IMR-90 (cell line): Measurements from ENCODE around the gene SLC25A34. TPM values are rescaled to one million over a fixed set of nuclear protein-coding genes. Genes with fewer than 3 reads are reported as not detected.
A peak's percentile ranks its signal among the peaks of the same experiment; 100 is the strongest.

Source experiments
- ATAC-seq: fragments of 200-7000 bp; cut with Tn5 transposase; 2 replicates; pipeline ENCODE4 v1.9.1; 2020; ENCODE audit warnings: low read depth, mild to moderate bottlenecking, moderate library complexity
- BruUV-seq: library from RNA; stranded (reverse); fragments of 400-500 nt; replicated peaks from 2 replicates; lab custom pipeline; 2021; lab: Mats Ljungman, UMichigan
- CTCF ChIA-PET: fragments of 300-600 bp; formaldehyde crosslinking; extraction: SDS; loops from one replicate; lab custom pipeline; 2021; ENCODE audit warnings: antibody characterized with exemption; lab: Yijun Ruan, JAX
- POLR2A ChIA-PET: fragments of 300-600 bp; sonication (Branson Sonifier 250); formaldehyde crosslinking; loops from one replicate; lab custom pipeline; 2022; ENCODE audit warnings: antibody characterized with exemption; ENCODE audit not compliant: unreplicated experiment; lab: Charles Lee
- DNase-seq: peaks from one replicate; pipeline ENCODE4 v3.0.0; 2013
- H2AFZ ChIP-seq: replicated peaks from 2 replicates; pipeline ENCODE3; 2013; ENCODE audit warnings: low read length, mild to moderate bottlenecking; ENCODE audit not compliant: poor library complexity
- H2AK5ac ChIP-seq: 2 replicates; pipeline ENCODE4 v1.6.1; 2013; ENCODE audit warnings: low read depth, low read length, inconsistent platforms
- H2AK9ac ChIP-seq: replicated peaks from 2 replicates; pipeline ENCODE3; 2013; ENCODE audit warnings: mild to moderate bottlenecking, low read depth, low read length, moderate library complexity; ENCODE audit not compliant: poor library complexity
- H2BK120ac ChIP-seq: 2 replicates; pipeline ENCODE4 v1.6.1; 2013; ENCODE audit warnings: low read depth, low read length, inconsistent platforms
- H2BK15ac ChIP-seq: 3 replicates; pipeline ENCODE4 v1.6.1; 2013; ENCODE audit warnings: low read depth, low read length, inconsistent platforms
- H2BK20ac ChIP-seq: 2 replicates; pipeline ENCODE4 v1.6.1; 2013; ENCODE audit warnings: low read depth, mild to moderate bottlenecking, inconsistent platforms, low read length, moderate library complexity
- H2BK5ac ChIP-seq: 2 replicates; pipeline ENCODE4 v1.6.1; 2013; ENCODE audit warnings: mild to moderate bottlenecking, low read depth, low read length, inconsistent platforms; ENCODE audit not compliant: poor library complexity, severe bottlenecking
- H3K14ac ChIP-seq: replicated peaks from 2 replicates; pipeline ENCODE4 v1.6.1; 2013; ENCODE audit warnings: low read depth, low read length, inconsistent platforms
- H3K18ac ChIP-seq: 2 replicates; pipeline ENCODE4 v1.6.1; 2013; ENCODE audit warnings: low read depth, low read length, control low read depth
- H3K23ac ChIP-seq: 2 replicates; pipeline ENCODE4 v1.6.1; 2013; ENCODE audit warnings: low read depth, low read length, inconsistent platforms
- H3K27ac ChIP-seq: 2 replicates; pipeline ENCODE4 v1.5.1; 2013; ENCODE audit warnings: mild to moderate bottlenecking, control low read depth, low read length; ENCODE audit not compliant: insufficient read depth
- H3K27me3 ChIP-seq: 2 replicates; pipeline ENCODE4 v1.6.1; 2013; ENCODE audit warnings: low read length; ENCODE audit not compliant: control insufficient read depth, insufficient read depth
- H3K36me3 ChIP-seq: 2 replicates; pipeline ENCODE4 v1.6.1; 2013; ENCODE audit warnings: low read length, mixed read lengths; ENCODE audit not compliant: control insufficient read depth, insufficient read depth
- H3K4ac ChIP-seq: 2 replicates; pipeline ENCODE4 v1.6.1; 2013; ENCODE audit warnings: low read depth, low read length, inconsistent platforms
- H3K4me1 ChIP-seq: 2 replicates; pipeline ENCODE4 v1.6.1; 2013; ENCODE audit warnings: low read length, mixed read lengths; ENCODE audit not compliant: control insufficient read depth, insufficient read depth
- H3K4me2 ChIP-seq: 2 replicates; pipeline ENCODE4 v1.6.1; 2013; ENCODE audit warnings: low read depth, mild to moderate bottlenecking, control low read depth, low read length, moderate library complexity
- H3K4me3 ChIP-seq: 2 replicates; pipeline ENCODE4 v1.5.1; 2013; ENCODE audit warnings: low read depth, mild to moderate bottlenecking, control low read depth, low read length, moderate library complexity; ENCODE audit not compliant: insufficient read depth
- H3K56ac ChIP-seq: 2 replicates; pipeline ENCODE4 v1.6.1; 2013; ENCODE audit warnings: low read length, inconsistent platforms; ENCODE audit not compliant: insufficient read depth; ENCODE audit errors: extremely low read depth
- H3K79me1 ChIP-seq, 2 experiments: 2 replicates each; pipeline ENCODE4 v1.6.1; 2013; ENCODE audit warnings: low read length in 2 of 2, inconsistent platforms in 1 of 2, low read depth in 1 of 2
- H3K9ac ChIP-seq: 2 replicates; pipeline ENCODE4 v1.6.1; 2013; ENCODE audit warnings: low read depth, low read length, control low read depth
- H3K9me1 ChIP-seq: 2 replicates; pipeline ENCODE4 v1.6.1; 2013; ENCODE audit warnings: low read length, inconsistent platforms; ENCODE audit not compliant: insufficient read depth
- H3K9me3 ChIP-seq: 2 replicates; pipeline ENCODE4 v1.6.1; 2013; ENCODE audit warnings: low read length; ENCODE audit not compliant: control insufficient read depth, insufficient read depth
- H4K20me1 ChIP-seq: 2 replicates; pipeline ENCODE4 v1.6.1; 2013; ENCODE audit warnings: low read length, inconsistent platforms; ENCODE audit not compliant: insufficient read depth
- H4K5ac ChIP-seq: 2 replicates; pipeline ENCODE4 v1.6.1; 2013; ENCODE audit warnings: mild to moderate bottlenecking, low read depth, low read length, control low read depth
- H4K8ac ChIP-seq, 2 experiments: 2 replicates each; pipeline ENCODE4 v1.6.1; 2013; ENCODE audit warnings: low read depth in 2 of 2, low read length in 2 of 2, control low read depth in 1 of 2, inconsistent platforms in 1 of 2
- H4K91ac ChIP-seq: 2 replicates; pipeline ENCODE4 v1.6.1; 2013; ENCODE audit warnings: low read depth, low read length, inconsistent platforms; ENCODE audit not compliant: insufficient read depth
- CHD1 ChIP-seq: IDR thresholded peaks from 2 replicates; pipeline ENCODE4 v1.6.1; 2012; ENCODE audit warnings: low read depth, low read length, improper control_type of control experiment
- FOS ChIP-seq: fragments of 150-350 bp; IDR thresholded peaks from 2 replicates; pipeline ENCODE4 v1.6.1; 2016; ENCODE audit warnings: low read depth, low read length
- MAFK ChIP-seq: IDR thresholded peaks from 2 replicates; pipeline ENCODE4 v1.6.1; 2012; ENCODE audit warnings: low read depth, low read length, improper control_type of control experiment
- MAZ ChIP-seq: IDR thresholded peaks from 2 replicates; pipeline ENCODE4 v1.6.1; 2012; ENCODE audit warnings: low read depth, mild to moderate bottlenecking, low read length, improper control_type of control experiment, moderate library complexity, borderline replicate concordance
- MXI1 ChIP-seq: IDR thresholded peaks from 2 replicates; pipeline ENCODE4 v1.6.1; 2012; ENCODE audit warnings: low read depth, mild to moderate bottlenecking, low read length, moderate library complexity, borderline replicate concordance
- RAD21 ChIP-seq: IDR thresholded peaks from 2 replicates; pipeline ENCODE4 v1.6.1; 2012; ENCODE audit warnings: low read length, improper control_type of control experiment
- RFX5 ChIP-seq: IDR thresholded peaks from 2 replicates; pipeline ENCODE4 v1.8.0; 2012; ENCODE audit warnings: low read depth, mild to moderate bottlenecking, low read length, moderate library complexity
- SMC3 ChIP-seq: fragments of 150-350 bp; IDR thresholded peaks from 2 replicates; pipeline ENCODE4 v1.6.1; 2016; ENCODE audit warnings: low read depth, mild to moderate bottlenecking, antibody characterized with exemption, low read length, moderate library complexity
- USF2 ChIP-seq: fragments of 150-350 bp; IDR thresholded peaks from 2 replicates; pipeline ENCODE4 v1.6.1; 2017; ENCODE audit warnings: mild to moderate bottlenecking, antibody characterized with exemption, low read length, low read depth
- WGBS, 2 experiments: methylation state at CpG; one replicate each; pipeline versions ENCODE4 v1.1.5 to v1.1.7; 2013; ENCODE audit warnings: missing lambda C conversion rate in 2 of 2; ENCODE audit not compliant: insufficient read length in 1 of 2; ENCODE audit errors: extremely low coverage in 2 of 2; 5-methylcytosine and 5-hydroxymethylcytosine counted together
- dilution Hi-C: fragments of 300-500 bp; cut with HindIII; formaldehyde crosslinking; loops from one replicate; pipeline ENCODE4 v1.14.3; 2018; ENCODE audit warnings: low sequenced_read_pairs; ENCODE audit not compliant: unreplicated experiment
- in situ Hi-C: fragments of 300-500 bp; cut with MboI; formaldehyde crosslinking; loops from 3 replicates; pipeline ENCODE4 v1.14.3; 2019; ENCODE audit warnings: low sequenced_read_pairs, inconsistent platforms, mixed read lengths
- intact Hi-C: fragments of 100-400 bp; cut with micrococcal nuclease; formaldehyde crosslinking; loops from 2 replicates; pipeline ENCODE4 v1.10.0; 2022
- polyA plus RNA-seq, 3 experiments: library from polyadenylated mRNA; depleted of rRNA; stranded (reverse); fragments of >200 nt; gene quantifications; 2 replicates each; pipeline ENCODE4 v1.2.3, GENCODE V29; 2012; ENCODE audit warnings: low replicate concordance in 1 of 3
- total RNA-seq: library from RNA; depleted of rRNA; stranded (reverse); fragments of >200 nt; gene quantifications from 2 replicates; pipeline ENCODE4 v1.2.3, GENCODE V29; 2012
- TF ChIP-seq, protein P1 (sequence below): fragments of 150-350 bp; IDR thresholded peaks from 2 replicates; pipeline ENCODE4 v1.6.1; 2016; ENCODE audit warnings: low read depth, mild to moderate bottlenecking, low read length, moderate library complexity, borderline replicate concordance
- TF ChIP-seq, protein P2 (sequence below): conservative IDR thresholded peaks from 2 replicates; pipeline ENCODE4 v1.5.1; 2012; ENCODE audit warnings: mild to moderate bottlenecking, low read depth, low read length, improper control_type of control experiment

SLC25A34 gene
- total and polyA plus RNA-seq, 2 of the 4 experiments (the other 2 are of a cell fraction): under 0.01 to 0.72 TPM

GRCh38 chr1:15728937-15729657 is 7.0 kb upstream of the SLC25A34 start:
- Histone ChIP-seq H3K36me3 (peaks cover 85% of the 10 kb centered on the region), H3K27me3 (no peaks in the 10 kb centered on the region), H3K9me1 (no peaks in the 10 kb centered on the region), H2BK120ac (no peak overlapping the region), H3K27ac (no peak overlapping the region), H4K5ac (no peak overlapping the region), H3K9ac (no peak overlapping the region), H3K79me1 (peaks cover 0 to 3% of the 10 kb centered on the region in 2 experiments; a peak in 2 of 4 replicates), H4K8ac (no peak overlapping the region), H3K18ac (no peak overlapping the region), H2BK20ac (no peak overlapping the region), H4K91ac (no peak overlapping the region), H2BK15ac (no peak overlapping the region), H3K14ac (no peak overlapping the region), H3K23ac (no peak overlapping the region), H3K56ac (no peak overlapping the region), H3K4me2 (no peak overlapping the region), H3K9me3 (no peaks in the 10 kb centered on the region), H2AK9ac (peak overlapping the region; percentile 42), H4K20me1 (no peaks in the 10 kb centered on the region), H2AFZ (no peak overlapping the region), H3K4me1 (no peaks in the 10 kb centered on the region), H3K4me3 (no peak overlapping the region), H2BK5ac (no peak overlapping the region), H2AK5ac (no peak overlapping the region), H3K4ac (no peak overlapping the region)
- POLR2A ChIA-PET: no interaction called here
- 92% methylated on average over 14 of the region's 22 CpGs; no CpG with 5 or more reads in 1 of the 2 experiments for WGBS, 2 experiments
- intact Hi-C loops: no loop called here
- dilution Hi-C loops: no loop called here
- in situ Hi-C loops: no loop called here
- TF ChIP-seq RAD21 (no peak), USF2 (no peak), CHD1 (no peak), RFX5 (no peak), SMC3 (no peak), MAFK (no peak), MXI1 (no peak), FOS (no peak), MAZ (no peak)
- TF ChIP-seq, protein P1, sequence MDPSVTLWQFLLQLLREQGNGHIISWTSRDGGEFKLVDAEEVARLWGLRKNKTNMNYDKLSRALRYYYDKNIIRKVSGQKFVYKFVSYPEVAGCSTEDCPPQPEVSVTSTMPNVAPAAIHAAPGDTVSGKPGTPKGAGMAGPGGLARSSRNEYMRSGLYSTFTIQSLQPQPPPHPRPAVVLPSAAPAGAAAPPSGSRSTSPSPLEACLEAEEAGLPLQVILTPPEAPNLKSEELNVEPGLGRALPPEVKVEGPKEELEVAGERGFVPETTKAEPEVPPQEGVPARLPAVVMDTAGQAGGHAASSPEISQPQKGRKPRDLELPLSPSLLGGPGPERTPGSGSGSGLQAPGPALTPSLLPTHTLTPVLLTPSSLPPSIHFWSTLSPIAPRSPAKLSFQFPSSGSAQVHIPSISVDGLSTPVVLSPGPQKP: no peak
- TF ChIP-seq, protein P2, sequence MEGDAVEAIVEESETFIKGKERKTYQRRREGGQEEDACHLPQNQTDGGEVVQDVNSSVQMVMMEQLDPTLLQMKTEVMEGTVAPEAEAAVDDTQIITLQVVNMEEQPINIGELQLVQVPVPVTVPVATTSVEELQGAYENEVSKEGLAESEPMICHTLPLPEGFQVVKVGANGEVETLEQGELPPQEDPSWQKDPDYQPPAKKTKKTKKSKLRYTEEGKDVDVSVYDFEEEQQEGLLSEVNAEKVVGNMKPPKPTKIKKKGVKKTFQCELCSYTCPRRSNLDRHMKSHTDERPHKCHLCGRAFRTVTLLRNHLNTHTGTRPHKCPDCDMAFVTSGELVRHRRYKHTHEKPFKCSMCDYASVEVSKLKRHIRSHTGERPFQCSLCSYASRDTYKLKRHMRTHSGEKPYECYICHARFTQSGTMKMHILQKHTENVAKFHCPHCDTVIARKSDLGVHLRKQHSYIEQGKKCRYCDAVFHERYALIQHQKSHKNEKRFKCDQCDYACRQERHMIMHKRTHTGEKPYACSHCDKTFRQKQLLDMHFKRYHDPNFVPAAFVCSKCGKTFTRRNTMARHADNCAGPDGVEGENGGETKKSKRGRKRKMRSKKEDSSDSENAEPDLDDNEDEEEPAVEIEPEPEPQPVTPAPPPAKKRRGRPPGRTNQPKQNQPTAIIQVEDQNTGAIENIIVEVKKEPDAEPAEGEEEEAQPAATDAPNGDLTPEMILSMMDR: no peak
- no peak for ATAC-seq
- DNase-seq: no peak
- CTCF ChIA-PET: no interaction called here
- BruUV-seq: no TSS peak
